GM06990 (cell line): ENCODE results near the gene TFEB.

Experiments used
- DNase-seq: peaks from one replicate; pipeline ENCODE4 v3.0.0-alpha.2; 2011; ENCODE audit not compliant: insufficient read length; ENCODE audit errors: extremely low read depth
- H3K27me3 ChIP-seq: replicated peaks from 2 replicates; pipeline ENCODE4 v1.6.0; 2011; ENCODE audit warnings: low read length; ENCODE audit not compliant: control insufficient read depth, insufficient read depth
- H3K36me3 ChIP-seq: 2 replicates; pipeline ENCODE4 v1.5.1; 2011; ENCODE audit warnings: low read length; ENCODE audit not compliant: control insufficient read depth, insufficient read depth
- H3K4me3 ChIP-seq: replicated peaks from 2 replicates; pipeline ENCODE4 v1.5.1; 2011; ENCODE audit warnings: low read depth, mild to moderate bottlenecking, control low read depth, low read length
- TF ChIP-seq, protein P1 (sequence below): IDR thresholded peaks from 2 replicates; pipeline ENCODE4 v1.5.1; 2011; ENCODE audit warnings: low read length, control low read depth, mild to moderate bottlenecking, inconsistent platforms; ENCODE audit not compliant: insufficient read depth, poor library complexity, severe bottlenecking

The TFEB gene

DNA sequence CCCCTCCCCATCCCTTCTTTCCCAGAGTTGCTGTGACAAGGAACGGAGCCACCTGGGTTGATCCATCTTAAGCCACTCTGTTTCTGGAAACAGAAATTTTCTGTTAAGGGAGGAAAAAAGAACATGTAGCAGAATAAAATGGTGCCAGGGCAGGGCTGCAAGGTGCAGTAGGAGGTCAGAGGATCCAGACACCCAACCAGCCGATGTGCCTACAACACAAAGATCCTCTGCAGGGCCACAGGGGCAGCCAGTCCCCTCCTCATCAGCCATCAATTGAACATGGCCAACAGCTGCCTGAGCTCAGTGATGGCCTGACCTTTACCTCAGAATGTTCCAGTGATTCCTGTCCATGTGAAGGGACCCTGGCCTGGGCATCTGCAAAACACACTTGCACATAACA is 85.3 kb downstream of the TFEB start:
- Histone ChIP-seq H3K27me3 (no peaks in the 10 kb centered on the region; the same call in 1 of the 2 replicates), H3K36me3 (no peaks in the 10 kb centered on the region), H3K4me3 (no peak overlapping the region)
- DNase-seq, result no peak
- TF ChIP-seq, protein P1, sequence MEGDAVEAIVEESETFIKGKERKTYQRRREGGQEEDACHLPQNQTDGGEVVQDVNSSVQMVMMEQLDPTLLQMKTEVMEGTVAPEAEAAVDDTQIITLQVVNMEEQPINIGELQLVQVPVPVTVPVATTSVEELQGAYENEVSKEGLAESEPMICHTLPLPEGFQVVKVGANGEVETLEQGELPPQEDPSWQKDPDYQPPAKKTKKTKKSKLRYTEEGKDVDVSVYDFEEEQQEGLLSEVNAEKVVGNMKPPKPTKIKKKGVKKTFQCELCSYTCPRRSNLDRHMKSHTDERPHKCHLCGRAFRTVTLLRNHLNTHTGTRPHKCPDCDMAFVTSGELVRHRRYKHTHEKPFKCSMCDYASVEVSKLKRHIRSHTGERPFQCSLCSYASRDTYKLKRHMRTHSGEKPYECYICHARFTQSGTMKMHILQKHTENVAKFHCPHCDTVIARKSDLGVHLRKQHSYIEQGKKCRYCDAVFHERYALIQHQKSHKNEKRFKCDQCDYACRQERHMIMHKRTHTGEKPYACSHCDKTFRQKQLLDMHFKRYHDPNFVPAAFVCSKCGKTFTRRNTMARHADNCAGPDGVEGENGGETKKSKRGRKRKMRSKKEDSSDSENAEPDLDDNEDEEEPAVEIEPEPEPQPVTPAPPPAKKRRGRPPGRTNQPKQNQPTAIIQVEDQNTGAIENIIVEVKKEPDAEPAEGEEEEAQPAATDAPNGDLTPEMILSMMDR, result no peak

- no peak for DNase-seq
These were observed 85.8 kb downstream of the TFEB start for GRCh38 chr6:41649596-41649995.

DNA sequence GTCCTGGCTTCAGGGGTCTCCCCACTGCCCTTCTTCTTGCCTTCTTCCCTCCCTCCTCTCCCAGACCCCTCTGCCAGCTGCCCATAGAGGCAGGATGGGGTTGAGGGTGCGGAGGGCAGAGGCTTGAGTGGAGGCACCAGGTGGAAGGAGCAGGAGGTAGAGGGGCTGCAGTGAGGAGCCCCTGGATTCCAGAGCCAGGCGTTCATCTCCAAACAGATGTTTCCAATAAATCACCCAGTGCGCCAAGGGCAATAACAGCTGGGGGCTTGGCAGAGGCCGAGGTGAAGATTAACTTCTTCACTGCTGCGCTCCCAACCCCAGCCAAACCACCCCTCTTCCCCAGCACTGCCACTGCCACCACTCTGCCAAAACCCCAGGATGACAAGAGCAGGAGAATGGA is 86.5 kb downstream of the TFEB start:
- H3K4me3 ChIP-seq, result no peak overlapping the region
- TF ChIP-seq, protein P1, result no peak
- no peak for DNase-seq
- H3K27me3 ChIP-seq, result peaks cover under 1% of the 10 kb centered on the region
- no peaks in the 10 kb centered on the region for H3K36me3 ChIP-seq

More at GRCh38 chr6:41649596-41649995, 85.8 kb downstream of the TFEB start:
- Histone ChIP-seq H3K36me3 (no peaks in the 10 kb centered on the region), H3K27me3 (no peaks in the 10 kb centered on the region; the same call in 1 of the 2 replicates), H3K4me3 (no peak overlapping the region)
- TF ChIP-seq, protein P1, result no peak

DNA sequence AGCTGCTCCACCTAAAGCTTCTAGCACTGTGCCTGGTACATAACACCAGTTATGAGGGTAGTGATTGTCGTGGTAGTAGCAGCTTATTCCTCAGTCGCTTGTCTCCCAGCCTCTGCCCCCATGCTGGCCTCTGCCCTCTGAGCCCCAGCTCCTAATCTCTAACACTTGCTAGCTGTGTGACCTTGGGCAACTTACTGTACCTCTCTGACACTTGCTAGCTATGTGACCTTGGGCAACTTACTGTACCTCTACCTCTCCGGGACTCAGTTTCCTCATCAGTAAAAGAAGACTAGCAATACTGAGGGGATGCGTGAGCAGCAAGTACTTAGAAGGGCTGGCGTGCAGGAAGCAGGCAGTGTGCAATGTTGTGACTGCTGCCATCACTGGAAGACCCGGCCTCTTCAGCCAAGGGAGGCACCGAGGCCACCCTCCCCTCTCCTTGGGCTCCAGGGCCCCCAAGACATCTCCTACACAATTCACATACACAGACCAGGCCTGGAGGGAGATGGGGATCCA is 87.3 kb downstream of the TFEB start:
- TF ChIP-seq, protein P1, result no peak
- H3K4me3 ChIP-seq, result no peak overlapping the region
- H3K36me3 ChIP-seq, result no peaks in the 10 kb centered on the region
- H3K27me3 ChIP-seq, result peaks cover 2% of the 10 kb centered on the region
- DNase-seq, result no peak

- Histone ChIP-seq H3K36me3 (no peaks in the 10 kb centered on the region), H3K27me3 (peaks cover 4% of the 10 kb centered on the region), H3K4me3 (no peak overlapping the region)
- TF ChIP-seq, protein P1, result no peak
- no peak for DNase-seq
These were observed 88.3 kb downstream of the TFEB start for GRCh38 chr6:41647061-41647511.
